ENCODE results near the gene PSMB7. TPM values are rescaled to one million over a fixed set of nuclear protein-coding genes. Genes with fewer than 3 reads are reported as not detected.

PSMB7 gene
- total and polyA plus RNA-seq, 2 of the 13 experiments (the other 11 are each of a cell fraction or from before 2014, with no cell fraction given) = 259 to 291 TPM

- Histone ChIP-seq H3K4me3 (replicated peaks in 1 of 3; ENCODE audit: insufficient read depth in 1 of 3, low read depth in 2 of 3, low read length in 3 of 3) (no peak overlapping the region), H4K20me1 (ENCODE audit: insufficient read depth, low read length) (no peaks in the 10 kb centered on the region), H2AFZ (ENCODE audit: low read length) (no peak overlapping the region), H3K9me3 (ENCODE audit: low read length) (no peaks in the 10 kb centered on the region), H3K27ac (ENCODE audit: extremely low read length, insufficient read depth, low read length) (no peak overlapping the region), H3K4me2 (ENCODE audit: low read depth, low read length) (no peak overlapping the region), H3K27me3 (ENCODE audit: control insufficient read depth in 1 of 2, insufficient read depth in 2 of 2, low read length in 2 of 2) (peaks cover 1 to 7% of the 10 kb centered on the region in 2 experiments; a peak in 2 of 5 replicates), H3K9ac (ENCODE audit: insufficient read depth, low read depth, low read length) (no peak overlapping the region), H3K4me1 (ENCODE audit: insufficient read depth, low read length) (no peaks in the 10 kb centered on the region), H3K36me3 (replicated peaks in 1 of 2; ENCODE audit: control insufficient read depth in 1 of 2, insufficient read depth in 2 of 2, low read length in 2 of 2) (no peaks in the 10 kb centered on the region), H3K79me2 (ENCODE audit: insufficient read depth, low read length) (no peaks in the 10 kb centered on the region)
- no TSS peak for BruUV-seq (replicated peaks)
- intact Hi-C loops (cut with micrococcal nuclease; ENCODE audit: unreplicated experiment) (no loop called here), in situ Hi-C loops (cut with HindIII; ENCODE audit: extremely low pct_ligation_motif_present, low pct_unique_long_range_greater_than_20kb) (no loop called here)
- ChIA-PET POLR2A (no interaction called here), CTCF (ENCODE audit: low intra/inter-chr PET ratio, low total read pairs) (no interaction called here)
- DNase-seq (ENCODE audit: low spot score) = no peak
- TF ChIP-seq RBM39 (IDR thresholded peaks at IDR 0.05; ENCODE audit: low read depth, low read length, poor library complexity, severe bottlenecking) (no peak), TERF1 (CRISPR knock-in tag; IDR thresholded peaks at IDR 0.05) (no peak), ZNF644 (CRISPR knock-in tag; IDR thresholded peaks at IDR 0.05; ENCODE audit: low read depth) (no peak), ZBTB39 (CRISPR knock-in tag; IDR thresholded peaks at IDR 0.05) (no peak), ARNT (IDR thresholded peaks at IDR 0.05) (no peak), TFE3 (CRISPR knock-in tag; IDR thresholded peaks at IDR 0.05) (no peak), ZNF280D (CRISPR knock-in tag; IDR thresholded peaks at IDR 0.05) (no peak), ZNF124 (CRISPR knock-in tag; IDR thresholded peaks at IDR 0.05) (no peak), MXI1 (IDR thresholded peaks at IDR 0.05; ENCODE audit: borderline replicate concordance, low read depth, low read length) (no peak), POLR2AphosphoS2 (IDR thresholded peaks at IDR 0.05; ENCODE audit: low read depth, low read length) (no peak), ZNF652 (CRISPR knock-in tag; IDR thresholded peaks at IDR 0.05; ENCODE audit: borderline replicate concordance, low read depth) (no peak), ZNF18 (CRISPR knock-in tag; IDR thresholded peaks at IDR 0.05; ENCODE audit: insufficient replicate concordance) (no peak), ZNF460 (CRISPR knock-in tag; IDR thresholded peaks at IDR 0.05; ENCODE audit: borderline replicate concordance) (no peak), TCF12 (IDR thresholded peaks at IDR 0.05) (no peak), TCF12 (CRISPR knock-in tag; IDR thresholded peaks at IDR 0.05) (no peak), ZNF776 (CRISPR knock-in tag; IDR thresholded peaks at IDR 0.05) (no peak), ISX (CRISPR knock-in tag; conservative IDR thresholded peaks at IDR 0.05) (no peak)
- FAIRE-seq = no peak
- no peak for ATAC-seq
- WGBS (ENCODE audit: low lambda C conversion rate) = 25% methylated on average over 2 of the region's 2 CpGs
Observed at GRCh38 chr9:124443625-124444024, 28.4 kb upstream of the PSMB7 start.
